Measurements from ENCODE around the gene HCRT.
"Not testable (repeated sequence)": the region's sequence is repeated elsewhere in the genome, so short reads cannot be mapped to it uniquely, and the experiment has no call there.

HCRT gene

DNA sequence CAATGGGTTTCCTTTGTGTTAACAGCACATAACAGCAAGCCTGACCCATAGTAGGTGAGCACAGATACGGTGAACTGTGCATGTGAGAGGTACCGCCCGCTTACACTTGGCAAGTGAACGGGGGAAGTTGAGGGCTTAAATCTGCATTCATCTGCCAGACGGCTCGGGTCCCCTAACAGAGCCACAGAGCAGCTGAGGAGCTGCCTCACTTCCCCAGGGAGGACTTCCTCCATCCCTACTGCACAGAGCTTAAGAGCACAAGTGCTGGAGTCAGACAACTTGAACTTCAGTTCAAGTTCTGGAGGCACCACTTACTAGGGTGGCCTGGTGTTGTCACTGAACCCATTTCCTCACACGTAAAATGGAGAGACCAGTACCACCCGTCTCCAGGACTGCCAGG, 43.9 kb downstream of the HCRT start:
- DNase-seq (ENCODE audit: low spot score), result no peak

DNA sequence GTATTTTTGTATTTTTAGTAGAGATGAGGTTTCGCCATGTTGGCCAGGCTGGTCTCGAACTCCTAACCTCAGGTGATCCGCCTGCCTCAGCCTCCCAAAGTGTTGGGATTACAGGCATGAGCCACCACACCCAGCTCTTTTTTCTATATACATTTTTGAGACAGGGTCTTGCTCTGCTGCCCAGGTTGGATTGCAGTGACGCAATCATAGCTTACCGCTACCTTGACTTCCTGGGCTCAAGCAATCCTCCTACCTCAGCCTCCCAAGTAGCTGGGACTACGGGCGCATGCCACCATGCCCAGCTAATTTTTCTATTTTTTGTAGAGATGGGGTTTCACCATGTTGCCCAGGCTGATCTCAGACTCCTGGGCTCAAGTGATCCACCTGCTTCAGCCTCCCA, 44.6 kb downstream of the HCRT start:
- not testable (repeated sequence) for DNase-seq (ENCODE audit: low spot score)

DNA sequence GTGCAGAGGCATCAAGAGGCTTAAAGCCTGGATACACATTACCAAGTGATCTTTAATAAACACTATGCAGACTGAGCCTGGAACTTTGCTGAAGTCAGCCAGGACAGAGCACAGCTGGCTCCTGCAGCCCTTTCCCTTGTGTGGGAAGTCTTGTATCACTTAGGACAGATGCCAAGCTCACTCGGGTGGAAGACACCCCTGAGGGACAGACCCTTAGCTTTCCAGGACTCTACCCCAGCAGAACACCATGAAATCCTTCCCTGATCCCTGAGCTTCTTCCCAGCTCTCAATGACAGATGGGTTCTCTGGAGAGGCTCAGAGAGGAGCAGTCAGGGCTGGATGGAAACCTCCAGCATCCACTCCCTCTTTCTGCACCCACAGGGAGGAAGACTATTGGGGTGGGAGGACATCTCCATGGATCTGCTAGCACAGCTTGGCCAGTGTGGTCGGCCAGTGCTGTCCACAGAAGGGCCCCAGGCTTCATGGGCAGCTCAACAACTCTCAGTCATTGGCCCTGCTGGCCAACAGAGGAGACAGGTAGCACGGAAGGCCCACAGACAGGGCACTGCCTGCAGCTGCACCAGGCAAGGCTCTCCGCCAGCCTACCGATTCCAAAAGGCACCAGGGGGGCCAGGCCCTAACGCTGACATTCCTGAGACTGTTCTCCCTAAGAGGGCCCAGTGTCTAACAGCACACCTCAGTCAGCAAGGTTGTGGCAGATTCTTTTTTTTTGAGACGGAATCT, 46.3 kb downstream of the HCRT start:
- DNase-seq (ENCODE audit: low spot score), result no peak

DNA sequence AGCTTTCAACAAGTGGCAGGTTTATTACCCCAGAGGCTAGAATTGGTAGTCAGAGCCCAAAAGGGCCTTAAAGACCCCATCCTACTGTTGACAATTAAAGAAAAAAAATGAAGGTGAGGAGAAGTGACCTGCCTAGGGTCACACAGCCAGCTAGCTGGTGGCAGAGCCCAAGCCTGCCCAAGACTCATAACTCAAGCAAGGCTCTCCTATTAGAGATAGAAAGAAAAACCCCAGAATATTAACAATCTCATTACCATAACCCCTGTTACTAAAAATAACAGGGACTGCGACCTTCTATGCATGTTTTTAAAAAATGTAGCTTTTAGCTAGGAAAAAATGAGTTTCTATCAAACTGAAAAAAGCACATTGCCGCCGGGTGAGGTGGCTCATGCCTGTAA, 48.6 kb downstream of the HCRT start:
- DNase-seq (ENCODE audit: low spot score), result no peak

DNA sequence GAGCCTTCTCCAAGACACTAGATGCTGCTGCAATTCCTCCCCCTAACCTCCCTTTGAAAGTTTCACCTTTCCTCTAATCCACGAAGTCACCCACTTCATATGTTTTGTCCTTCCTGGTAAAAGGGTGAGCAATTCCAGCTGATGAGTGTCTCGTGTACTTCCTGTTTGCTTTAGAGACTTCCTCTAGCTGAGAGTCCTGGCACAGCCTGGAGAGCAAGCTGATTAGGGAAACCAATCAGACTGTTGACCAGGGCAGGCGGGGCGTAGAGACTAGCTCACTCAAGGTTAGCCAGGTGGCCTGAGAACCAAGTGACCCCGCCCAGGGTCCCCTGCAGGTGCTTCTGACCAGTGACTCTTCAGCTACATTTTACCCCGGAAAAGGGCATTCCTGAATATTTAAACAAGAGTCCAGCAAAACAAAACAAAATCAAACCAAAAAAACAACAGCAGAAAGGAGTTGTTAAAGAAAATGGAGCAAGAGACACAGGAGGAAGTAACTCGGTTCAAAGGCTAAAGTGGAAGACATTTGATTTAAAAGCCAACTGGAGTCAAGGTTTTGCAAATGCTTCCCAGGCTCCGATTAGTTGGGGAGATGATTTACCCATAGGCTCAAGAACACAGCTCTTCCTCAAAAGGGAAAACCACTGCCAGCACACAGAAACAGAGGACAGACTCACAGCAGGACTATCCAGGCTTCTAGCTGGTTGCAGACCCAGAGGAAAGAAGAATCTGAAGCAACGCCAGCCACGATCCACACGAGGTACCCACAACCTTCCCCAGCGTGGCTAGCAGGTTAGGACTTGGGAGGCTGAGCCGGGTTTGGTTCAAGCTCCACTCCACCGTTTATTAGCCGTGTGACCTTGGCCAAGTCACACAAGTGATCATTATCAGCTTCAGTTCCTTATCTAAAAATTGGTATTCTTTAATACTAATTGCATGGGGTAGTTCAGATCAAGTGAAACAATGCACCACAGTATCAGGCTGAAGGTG, 49.3 kb downstream of the HCRT start:
- DNase-seq (ENCODE audit: low spot score), result no peak

DNA sequence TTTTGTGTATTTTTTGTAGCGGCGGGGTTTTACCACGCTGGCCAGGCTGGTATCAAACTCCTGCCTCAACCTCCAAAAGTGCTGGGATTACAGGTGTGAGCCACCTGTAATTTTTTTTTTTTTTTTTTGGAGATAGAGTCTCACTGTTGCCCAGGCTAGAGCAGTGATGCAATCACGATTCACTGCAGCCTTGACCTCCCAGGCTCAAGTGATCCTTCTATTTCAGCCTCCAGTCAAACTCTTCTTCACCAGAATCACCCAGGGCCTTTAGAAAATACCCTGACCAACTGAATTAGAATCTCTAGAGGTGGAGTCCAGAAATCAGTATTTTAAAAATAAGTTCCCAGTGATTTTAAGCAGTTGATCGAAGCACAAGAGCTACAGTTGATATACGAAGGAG, 50.1 kb downstream of the HCRT start:
- no peak for DNase-seq (ENCODE audit: low spot score)
